OCI-LY7 (cell line): ENCODE results near the gene CHRDL1.

Source experiments
- EZH2phosphoT487 ChIP-seq: fragments of 200-600 bp; sonication (generic); IDR thresholded peaks from 2 replicates; pipeline ENCODE4 v1.6.1; 2018; ENCODE audit warnings: low read depth, borderline replicate concordance, mild to moderate bottlenecking, mixed run types, antibody characterized with exemption, low read length, moderate library complexity, mixed read lengths
- TF ChIP-seq, protein P1 (sequence below): fragments of 200-600 bp; sonication (generic); conservative IDR thresholded peaks from 2 replicates; pipeline ENCODE4 v1.5.1; 2014; ENCODE audit warnings: mild to moderate bottlenecking, antibody characterized with exemption, low read length, moderate library complexity, mixed read lengths

DNA sequence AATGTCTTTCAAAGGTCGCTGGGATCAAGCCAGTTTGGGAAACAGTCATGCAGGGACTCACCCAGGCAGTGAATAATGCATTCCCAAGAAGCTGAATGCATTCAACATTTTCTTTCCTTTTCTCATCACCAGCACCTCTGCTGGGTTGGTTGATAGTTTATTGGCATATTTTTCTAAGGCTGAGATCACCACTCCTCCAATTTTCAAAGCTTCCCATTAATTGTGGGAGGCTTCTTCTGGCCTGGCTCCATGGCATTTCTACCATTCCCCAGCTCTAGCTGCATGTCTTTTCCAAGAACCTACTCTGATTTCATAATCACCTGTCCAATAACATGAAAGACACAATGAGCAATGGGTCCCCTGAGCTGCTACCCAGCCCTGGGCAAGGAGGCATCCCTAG lies 35.8 kb downstream of the CHRDL1 start:
- TF ChIP-seq, protein P1, sequence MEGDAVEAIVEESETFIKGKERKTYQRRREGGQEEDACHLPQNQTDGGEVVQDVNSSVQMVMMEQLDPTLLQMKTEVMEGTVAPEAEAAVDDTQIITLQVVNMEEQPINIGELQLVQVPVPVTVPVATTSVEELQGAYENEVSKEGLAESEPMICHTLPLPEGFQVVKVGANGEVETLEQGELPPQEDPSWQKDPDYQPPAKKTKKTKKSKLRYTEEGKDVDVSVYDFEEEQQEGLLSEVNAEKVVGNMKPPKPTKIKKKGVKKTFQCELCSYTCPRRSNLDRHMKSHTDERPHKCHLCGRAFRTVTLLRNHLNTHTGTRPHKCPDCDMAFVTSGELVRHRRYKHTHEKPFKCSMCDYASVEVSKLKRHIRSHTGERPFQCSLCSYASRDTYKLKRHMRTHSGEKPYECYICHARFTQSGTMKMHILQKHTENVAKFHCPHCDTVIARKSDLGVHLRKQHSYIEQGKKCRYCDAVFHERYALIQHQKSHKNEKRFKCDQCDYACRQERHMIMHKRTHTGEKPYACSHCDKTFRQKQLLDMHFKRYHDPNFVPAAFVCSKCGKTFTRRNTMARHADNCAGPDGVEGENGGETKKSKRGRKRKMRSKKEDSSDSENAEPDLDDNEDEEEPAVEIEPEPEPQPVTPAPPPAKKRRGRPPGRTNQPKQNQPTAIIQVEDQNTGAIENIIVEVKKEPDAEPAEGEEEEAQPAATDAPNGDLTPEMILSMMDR: no peak
- no peak for TF ChIP-seq EZH2phosphoT487
